NCI-H2107 treated with DMSO at 0.1 percent for 48 hours (cell line): ENCODE results near the gene ZSCAN23.

Experiments used
- DNase-seq: peaks from one replicate; lab custom pipeline; 2025; ENCODE audit not compliant: unreplicated experiment; lab: John Stamatoyannopoulos, UW

Gene ZSCAN23

DNA sequence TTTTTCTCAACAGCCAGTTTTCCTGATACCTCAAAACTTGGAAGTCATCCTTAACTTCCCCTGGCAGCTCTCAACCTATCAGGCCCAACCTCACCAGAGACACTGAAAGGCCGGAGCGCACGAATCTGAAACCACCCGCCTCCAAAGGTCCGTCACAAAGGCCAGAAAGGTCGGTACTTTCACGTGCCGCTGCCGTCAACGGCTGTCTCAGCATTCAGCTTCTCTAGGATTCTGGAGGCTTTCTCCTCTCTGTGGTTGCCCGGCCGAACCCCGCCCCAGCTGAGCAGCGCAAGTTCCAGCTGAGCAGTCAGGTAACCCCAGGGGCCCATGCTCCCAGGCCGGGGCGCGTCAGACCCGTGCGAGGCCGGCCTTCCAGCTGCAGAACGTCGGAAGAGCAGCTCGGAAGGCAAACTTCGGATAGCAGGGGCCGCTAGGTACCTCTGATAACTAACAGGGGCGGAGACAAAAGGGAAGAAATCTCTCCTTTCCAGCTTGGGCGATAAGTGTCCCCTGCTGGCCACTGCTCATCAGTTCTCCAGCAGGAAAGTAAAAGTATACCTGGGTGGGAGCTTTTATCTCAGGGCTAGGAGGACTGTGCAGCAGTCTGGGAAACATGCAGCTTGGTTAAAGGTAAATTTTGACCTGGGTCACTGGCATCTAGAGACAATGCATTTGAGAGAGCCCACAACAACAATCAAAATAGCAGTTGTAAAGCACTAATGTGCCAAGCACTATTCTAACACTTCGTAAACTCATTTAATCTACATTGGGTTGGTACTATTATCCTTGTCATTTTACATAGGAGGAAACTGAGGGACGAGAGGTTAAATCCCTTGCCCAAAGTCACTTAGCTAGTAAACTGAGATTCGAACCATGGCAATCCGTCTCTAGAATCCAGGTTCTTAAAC is 59.8 kb downstream of the ZSCAN23 start:
- DNase-seq, result peak; percentile 3
